ENCODE results near the gene ATXN2.
"Not testable (repeated sequence)": the region's sequence is repeated elsewhere in the genome, so short reads cannot be mapped to it uniquely, and the experiment has no call there.

The ATXN2 gene

GRCh38 chr12:111599453-111600204, 514 bp upstream of the ATXN2 start:
- DNase-seq (ENCODE audit: low spot score), result peak; percentile 79

GRCh38 chr12:111597831-111598636, 1.1 kb downstream of the ATXN2 start:
- peak; percentile 27 for DNase-seq (ENCODE audit: low spot score)

GRCh38 chr12:111596985-111597830, 1.9 kb downstream of the ATXN2 start:
- peak; percentile 32 for DNase-seq (ENCODE audit: low spot score)

GRCh38 chr12:111595341-111595835, 3.7 kb downstream of the ATXN2 start:
- DNase-seq (ENCODE audit: low spot score), result not testable (repeated sequence)

- not testable (repeated sequence) for DNase-seq (ENCODE audit: low spot score)
Measured at GRCh38 chr12:111591399-111592010, 7.6 kb downstream of the ATXN2 start.

GRCh38 chr12:111590552-111590951, 8.6 kb downstream of the ATXN2 start:
- DNase-seq (ENCODE audit: low spot score), result no peak

- no peak for DNase-seq (ENCODE audit: low spot score)
Measured at GRCh38 chr12:111589601-111590000, 9.5 kb downstream of the ATXN2 start.

- DNase-seq (ENCODE audit: low spot score), result no peak
Measured at GRCh38 chr12:111588010-111588409, 11.1 kb downstream of the ATXN2 start.

- DNase-seq (ENCODE audit: low spot score), result no peak
Measured at GRCh38 chr12:111586986-111587385, 12.1 kb downstream of the ATXN2 start.

GRCh38 chr12:111585690-111586089, 13.4 kb downstream of the ATXN2 start:
- DNase-seq (ENCODE audit: low spot score), result no peak

GRCh38 chr12:111584959-111585358, 14.2 kb downstream of the ATXN2 start:
- DNase-seq (ENCODE audit: low spot score), result no peak

GRCh38 chr12:111583506-111583905, 15.6 kb downstream of the ATXN2 start:
- DNase-seq (ENCODE audit: low spot score), result not testable (repeated sequence)

- no peak for DNase-seq (ENCODE audit: low spot score)
Measured at GRCh38 chr12:111582133-111582747, 16.9 kb downstream of the ATXN2 start.

GRCh38 chr12:111581434-111582132, 17.5 kb downstream of the ATXN2 start:
- DNase-seq (ENCODE audit: low spot score), result no peak

- DNase-seq (ENCODE audit: low spot score), result no peak
Measured at GRCh38 chr12:111580737-111581136, 18.4 kb downstream of the ATXN2 start.

- DNase-seq (ENCODE audit: low spot score), result no peak
Measured at GRCh38 chr12:111580119-111580425, 19.0 kb downstream of the ATXN2 start.

GRCh38 chr12:111578971-111579340, 20.2 kb downstream of the ATXN2 start:
- DNase-seq (ENCODE audit: low spot score), result no peak

- DNase-seq (ENCODE audit: low spot score), result no peak
Measured at GRCh38 chr12:111578276-111578970, 20.7 kb downstream of the ATXN2 start.

GRCh38 chr12:111574797-111575443, 24.2 kb downstream of the ATXN2 start:
- DNase-seq (ENCODE audit: low spot score), result no peak

- no peak for DNase-seq (ENCODE audit: low spot score)
Measured at GRCh38 chr12:111573476-111573875, 25.6 kb downstream of the ATXN2 start.

Measured in hematopoietic multipotent progenitor cell treated with erythropoietin and hydrocortisone succinate and interleukin-3 and kit ligand, for 17 days (in vitro differentiated cells).